Skeletal muscle tissue (tissue), 4 donors: ENCODE data around the gene SEPTIN10. TPM values are rescaled to one million over a fixed set of nuclear protein-coding genes. Genes with fewer than 3 reads are reported as not detected.

Experiments
- H3K27ac ChIP-seq: one replicate; pipeline ENCODE4 v1.7.0; 2013; ENCODE audit warnings: mild to moderate bottlenecking, low read depth, low read length, inconsistent platforms
- H3K27me3 ChIP-seq, 3 donors: one replicate each; pipeline ENCODE4 v1.7.0; 2013; ENCODE audit warnings: low read length in 3 of 3; ENCODE audit not compliant: control insufficient read depth in 3 of 3, insufficient read depth in 3 of 3
- H3K36me3 ChIP-seq, 3 donors: one replicate each; pipeline ENCODE4 v1.7.0; 2013; ENCODE audit warnings: low read length in 3 of 3; ENCODE audit not compliant: control insufficient read depth in 3 of 3, insufficient read depth in 3 of 3
- H3K4me1 ChIP-seq, 3 donors: one replicate each; pipeline ENCODE4 v1.7.0; 2013; ENCODE audit warnings: low read length in 3 of 3, mild to moderate bottlenecking in 3 of 3; ENCODE audit not compliant: control insufficient read depth in 3 of 3, insufficient read depth in 3 of 3
- H3K4me3 ChIP-seq, 3 donors: one replicate each; pipeline ENCODE4 v1.7.0; 2013; ENCODE audit warnings: low read length in 3 of 3
- H3K9ac ChIP-seq, 3 donors: one replicate each; pipeline ENCODE4 v1.7.0; 2013; ENCODE audit warnings: low read length in 3 of 3, mild to moderate bottlenecking in 3 of 3, moderate library complexity in 2 of 3, low read depth in 1 of 3
- H3K9me3 ChIP-seq, 3 donors: one replicate each; pipeline ENCODE4 v1.7.0; 2013; ENCODE audit warnings: low read length in 3 of 3; ENCODE audit not compliant: control insufficient read depth in 3 of 3
- total RNA-seq: library from RNA; depleted of rRNA; stranded (reverse); fragments of >200 nt; gene quantifications from one replicate; pipeline ENCODE4 v1.2.3, GENCODE V29; 2014
- donor health status: Osteomylitis.

Gene SEPTIN10
- total RNA-seq, 1 donor from 2014 or later: 109 TPM

DNA sequence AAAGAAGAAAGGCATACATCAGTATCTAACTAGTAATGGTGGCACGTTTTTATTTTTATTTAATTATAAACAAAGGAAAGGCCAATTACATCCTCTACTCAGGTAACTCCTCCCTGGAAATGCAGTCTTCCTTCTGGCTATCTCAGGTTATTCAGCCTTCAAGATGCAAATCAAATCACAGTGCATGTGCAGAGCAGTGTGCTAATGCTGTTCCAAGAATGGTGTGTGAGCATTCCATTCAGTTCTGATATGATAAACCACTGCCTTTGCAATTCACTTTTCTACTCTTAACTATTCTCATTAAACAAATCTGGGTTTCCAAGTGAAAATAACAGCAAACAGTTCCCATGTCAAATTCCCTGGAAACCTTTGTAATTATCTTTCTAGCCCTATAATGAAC is 38.4 kb downstream of the SEPTIN10 start:
- Histone ChIP-seq H3K36me3 (peaks cover 0 to 3% (median 0%) of the 10 kb centered on the region in 3 donors), H3K27me3 (no peaks in the 10 kb centered on the region)

DNA sequence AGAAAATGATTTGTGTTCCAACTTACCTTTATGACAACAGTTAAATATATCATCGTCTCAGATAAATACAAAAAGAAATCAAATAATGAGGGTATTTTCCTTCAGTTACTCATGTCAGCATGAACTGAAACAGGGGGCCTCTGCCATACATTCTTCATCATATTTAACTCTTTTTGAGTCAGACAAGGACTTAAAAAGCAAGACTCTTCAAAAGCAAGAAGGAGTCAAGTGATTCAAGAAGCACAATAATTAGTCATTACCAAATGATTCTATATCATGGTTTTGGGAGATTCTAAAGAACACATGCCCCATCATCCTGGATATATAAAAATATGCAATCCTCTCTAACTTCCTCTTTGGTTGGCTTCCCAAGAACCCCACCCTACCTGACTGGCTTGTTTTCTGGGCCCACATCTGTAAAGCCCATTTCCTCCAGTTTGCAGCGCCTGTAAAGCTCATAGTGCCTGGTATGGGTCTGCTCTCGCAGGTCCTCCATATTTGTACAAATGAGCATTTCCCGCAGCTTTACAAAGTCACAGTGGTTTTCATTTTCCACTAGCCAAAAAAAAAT is 49.7 kb downstream of the SEPTIN10 start:
- Histone ChIP-seq H3K36me3 (peaks cover 6 to 11% (median 9%) of the 10 kb centered on the region in 3 donors), H3K27me3 (no peaks in the 10 kb centered on the region), H3K9ac (no peak overlapping the region), H3K9me3 (no peaks in the 10 kb centered on the region), H3K4me1 (no peaks in the 10 kb centered on the region), H3K4me3 (no peak overlapping the region), H3K27ac (no peak overlapping the region)

More for the DNA sequence above, 38.4 kb downstream of the SEPTIN10 start:
- Histone ChIP-seq H3K9ac (no peak overlapping the region), H3K9me3 (no peaks in the 10 kb centered on the region), H3K4me3 (no peak overlapping the region), H3K4me1 (no peaks in the 10 kb centered on the region), H3K27ac (no peak overlapping the region)

DNA sequence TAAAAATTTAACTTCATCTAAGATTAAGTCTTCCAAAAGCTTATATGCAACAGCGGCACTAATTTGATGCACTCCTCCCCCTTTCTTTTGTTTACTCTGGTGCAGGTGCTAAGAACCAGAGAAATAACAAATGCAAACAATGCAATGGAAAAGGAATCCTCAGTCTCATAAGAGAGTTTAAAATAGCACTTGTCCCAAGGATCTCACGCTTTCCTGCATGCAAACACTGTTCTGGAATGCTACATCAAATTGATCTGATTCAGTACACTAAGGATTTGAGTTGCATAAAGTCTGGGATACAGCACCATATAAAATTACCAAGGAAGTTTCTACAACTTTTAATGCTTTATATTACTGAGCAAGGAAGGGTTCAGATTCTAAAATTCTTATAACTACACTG is 50.5 kb downstream of the SEPTIN10 start:
- Histone ChIP-seq H3K27ac (no peak overlapping the region), H3K36me3 (peaks cover 6 to 11% (median 9%) of the 10 kb centered on the region in 3 donors), H3K9me3 (no peaks in the 10 kb centered on the region), H3K27me3 (no peaks in the 10 kb centered on the region), H3K9ac (no peak overlapping the region), H3K4me1 (no peaks in the 10 kb centered on the region), H3K4me3 (no peak overlapping the region)

DNA sequence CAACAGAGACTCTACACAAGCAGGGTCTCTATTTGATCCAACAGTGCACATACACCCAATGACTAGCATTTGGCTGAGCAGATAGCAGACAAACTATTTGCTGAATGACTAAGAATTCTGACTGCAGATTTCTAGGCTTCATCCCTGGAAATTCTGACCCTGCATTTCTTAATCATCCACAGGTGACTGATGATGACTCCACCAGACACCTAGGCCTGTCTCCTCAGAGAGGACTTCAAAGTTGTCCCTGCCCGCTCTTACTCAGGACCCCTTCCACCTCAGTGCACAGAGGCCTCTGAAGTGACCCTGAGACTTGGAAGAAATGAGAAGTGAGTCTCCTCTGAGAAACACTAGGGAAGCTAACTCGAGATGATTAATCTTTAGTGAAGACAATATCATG is 51.3 kb downstream of the SEPTIN10 start:
- Histone ChIP-seq H3K9me3 (no peaks in the 10 kb centered on the region), H3K27ac (no peak overlapping the region), H3K9ac (no peak overlapping the region), H3K4me1 (no peaks in the 10 kb centered on the region), H3K27me3 (no peaks in the 10 kb centered on the region), H3K36me3 (peaks cover 6 to 11% (median 9%) of the 10 kb centered on the region in 3 donors), H3K4me3 (no peak overlapping the region)

DNA sequence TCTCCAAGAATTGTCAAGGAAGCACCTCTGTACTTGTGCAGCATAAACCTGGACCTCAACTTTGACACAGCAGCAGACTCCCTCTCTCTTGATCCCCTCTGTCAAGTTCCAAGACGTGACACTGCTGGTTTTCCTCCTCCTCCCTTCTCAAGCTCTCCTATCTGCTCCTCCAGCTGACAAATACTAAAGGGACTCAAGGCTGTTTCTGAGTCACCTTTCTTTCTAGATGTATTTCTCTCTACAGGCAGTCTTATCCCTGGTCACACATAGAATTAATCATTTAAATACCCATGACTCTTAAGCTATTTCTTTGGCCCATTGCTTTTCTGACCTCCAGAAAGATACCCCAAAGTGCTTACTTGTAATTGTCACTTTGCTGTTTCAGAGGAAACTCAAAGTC is 53.5 kb downstream of the SEPTIN10 start:
- H3K9me3 ChIP-seq: no peaks in the 10 kb centered on the region
- no peak overlapping the region for H3K9ac ChIP-seq
- H3K27me3 ChIP-seq: no peaks in the 10 kb centered on the region
- no peak overlapping the region for H3K4me3 ChIP-seq
- H3K36me3 ChIP-seq: peaks cover 0 to 7% (median under 1%) of the 10 kb centered on the region in 3 donors
- H3K27ac ChIP-seq: no peak overlapping the region
- no peaks in the 10 kb centered on the region for H3K4me1 ChIP-seq

DNA sequence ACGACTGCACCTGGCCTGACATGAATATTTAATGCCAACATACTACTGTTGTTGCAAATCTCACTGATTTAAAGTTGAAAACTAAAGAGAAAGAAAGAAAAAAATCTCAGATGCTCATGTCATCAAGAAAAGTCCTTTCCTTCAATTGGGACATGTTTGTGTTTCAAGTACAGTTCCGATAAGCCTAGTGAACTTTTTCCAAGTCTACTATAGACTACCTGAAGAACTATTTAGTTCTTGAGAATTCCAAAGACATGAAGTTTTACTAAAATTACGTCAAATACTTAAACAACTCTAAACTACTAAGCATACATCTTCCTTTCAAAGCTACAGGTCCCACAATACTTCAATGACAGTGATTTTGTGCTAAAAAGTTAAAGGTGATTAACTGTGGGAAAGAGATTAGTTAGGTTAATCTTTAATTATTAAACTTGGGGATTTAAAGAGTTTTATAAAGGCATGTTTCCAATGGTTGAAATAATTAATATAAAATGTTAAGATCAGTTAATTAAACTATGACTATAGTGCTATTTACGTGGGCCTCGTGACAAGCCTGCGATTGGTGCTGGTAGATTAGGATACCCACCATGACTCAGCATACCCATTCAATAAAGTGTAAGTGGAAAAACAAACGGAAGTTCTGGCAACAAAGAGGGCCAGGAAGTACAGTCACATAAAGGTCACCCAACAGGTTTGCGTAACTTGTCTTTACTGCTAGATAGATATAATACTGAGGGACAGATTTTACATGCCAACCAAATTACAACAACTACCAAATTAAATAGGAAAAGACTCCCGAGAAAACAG is 55.5 kb downstream of the SEPTIN10 start:
- no peaks in the 10 kb centered on the region for H3K4me1 ChIP-seq
- no peak overlapping the region for H3K4me3 ChIP-seq
- H3K27ac ChIP-seq: no peak overlapping the region
- H3K9me3 ChIP-seq: no peaks in the 10 kb centered on the region
- peaks cover 0 to 6% (median 0%) of the 10 kb centered on the region in 3 donors for H3K36me3 ChIP-seq
- H3K9ac ChIP-seq: no peak overlapping the region
- H3K27me3 ChIP-seq: no peaks in the 10 kb centered on the region

DNA sequence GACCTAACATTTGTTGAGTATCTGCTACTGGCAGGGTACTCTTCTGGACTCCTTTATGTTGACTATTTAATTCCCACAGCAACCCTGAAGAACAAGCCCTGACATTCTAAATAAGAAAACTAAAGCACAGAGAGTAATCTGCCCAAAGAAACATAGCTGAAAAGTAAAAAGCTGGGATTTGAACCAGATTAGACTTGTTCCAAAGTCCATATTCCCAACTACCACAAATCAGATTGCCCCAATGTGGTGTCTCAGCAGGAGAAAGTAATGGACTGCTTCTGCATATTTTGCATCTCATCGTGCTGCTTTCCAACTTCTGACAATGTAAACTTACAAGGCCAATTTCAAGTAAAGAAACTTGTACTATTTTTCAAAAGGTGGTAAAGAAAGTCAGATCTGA is 56.5 kb downstream of the SEPTIN10 start:
- Histone ChIP-seq H3K4me1 (no peaks in the 10 kb centered on the region), H3K27ac (no peak overlapping the region), H3K9me3 (no peaks in the 10 kb centered on the region), H3K4me3 (no peak overlapping the region), H3K27me3 (no peaks in the 10 kb centered on the region), H3K36me3 (peaks cover 2 to 7% (median 3%) of the 10 kb centered on the region in 3 donors), H3K9ac (no peak overlapping the region)

DNA sequence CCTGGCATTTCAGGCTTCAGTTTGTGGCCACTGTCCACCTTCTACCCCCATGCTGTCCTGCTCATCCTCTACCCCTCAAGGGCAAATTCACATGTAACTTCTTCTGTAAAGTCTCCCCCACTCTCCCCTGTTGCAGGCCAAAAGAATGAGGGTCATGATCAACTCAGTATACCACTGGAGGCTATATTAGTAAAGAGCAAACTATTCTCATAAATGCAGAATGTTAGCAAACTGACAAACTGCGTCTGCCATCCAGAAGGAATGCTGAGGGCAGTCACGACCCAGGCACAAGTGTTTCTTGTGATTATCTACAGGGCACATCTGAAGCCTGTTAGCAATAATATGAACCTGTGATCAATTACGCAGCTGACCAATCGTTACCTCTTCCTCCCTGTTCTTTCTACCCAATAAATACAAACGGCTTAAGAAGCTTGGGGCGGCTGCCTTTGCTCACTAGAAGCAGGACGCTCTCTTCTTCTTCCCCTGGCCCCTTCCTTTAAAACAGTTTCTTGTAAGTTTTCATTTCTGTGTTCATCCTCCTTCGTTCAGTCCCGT is 58.3 kb downstream of the SEPTIN10 start:
- H3K27me3 ChIP-seq: no peaks in the 10 kb centered on the region
- no peaks in the 10 kb centered on the region for H3K4me1 ChIP-seq
- H3K9ac ChIP-seq: no peak overlapping the region
- H3K9me3 ChIP-seq: no peaks in the 10 kb centered on the region
- no peak overlapping the region for H3K4me3 ChIP-seq
- no peak overlapping the region for H3K27ac ChIP-seq
- peaks cover 4 to 10% (median 4%) of the 10 kb centered on the region in 3 donors for H3K36me3 ChIP-seq

DNA sequence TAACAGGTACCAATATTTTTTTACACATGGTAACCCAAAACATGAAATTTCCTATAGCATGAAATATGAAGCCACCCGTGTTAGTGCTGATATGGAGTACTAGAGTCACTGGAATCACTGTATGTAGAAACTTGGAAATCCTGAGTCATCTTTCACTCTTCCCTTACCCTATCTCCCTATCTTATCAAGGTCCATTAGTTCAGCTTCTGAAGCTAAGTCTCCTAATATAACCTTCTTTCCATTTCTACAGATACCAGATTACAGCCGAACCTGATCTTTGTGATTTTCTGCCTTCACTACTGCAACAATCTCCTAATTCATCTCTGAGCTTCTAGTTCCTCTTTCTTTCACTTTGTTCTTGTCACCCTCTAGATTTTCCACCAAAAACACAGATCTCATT is 59.0 kb downstream of the SEPTIN10 start:
- H3K27me3 ChIP-seq: no peaks in the 10 kb centered on the region
- H3K9me3 ChIP-seq: no peaks in the 10 kb centered on the region
- no peak overlapping the region for H3K4me3 ChIP-seq
- no peak overlapping the region for H3K9ac ChIP-seq
- peaks cover 4 to 10% (median 4%) of the 10 kb centered on the region in 3 donors for H3K36me3 ChIP-seq
- H3K27ac ChIP-seq: no peak overlapping the region
- H3K4me1 ChIP-seq: no peaks in the 10 kb centered on the region

DNA sequence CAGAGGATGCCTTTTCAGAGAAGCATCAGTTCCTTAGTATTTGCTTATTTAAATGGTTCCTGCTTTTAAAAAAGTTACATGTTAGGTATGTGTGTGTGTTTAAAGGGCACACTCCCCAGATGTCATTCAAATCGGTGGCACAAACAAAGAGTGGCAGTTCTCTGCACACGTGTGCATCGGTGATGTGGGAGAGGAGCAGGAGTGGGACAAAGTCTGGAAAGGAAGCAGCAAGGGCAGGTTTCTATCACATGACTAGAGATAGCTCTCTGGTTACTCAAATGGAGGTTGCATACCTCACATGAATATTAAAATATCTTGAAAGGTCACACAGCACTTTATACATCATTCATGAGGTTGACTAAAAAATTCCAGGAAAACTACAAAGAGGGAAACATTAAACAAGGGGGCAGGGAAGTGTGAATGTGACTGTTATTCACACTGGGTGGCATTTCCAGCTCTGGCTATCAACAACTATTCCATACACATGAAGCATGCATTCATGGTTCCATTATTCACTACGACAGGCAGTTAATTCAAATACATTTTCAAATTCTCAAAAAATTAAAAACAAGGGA is 64.7 kb downstream of the SEPTIN10 start:
- H3K9me3 ChIP-seq: no peaks in the 10 kb centered on the region
- H3K27ac ChIP-seq: no peak overlapping the region
- peaks cover 0 to 3% (median 0%) of the 10 kb centered on the region in 3 donors for H3K4me1 ChIP-seq
- no peak overlapping the region for H3K9ac ChIP-seq
- H3K4me3 ChIP-seq: no peak overlapping the region
- peaks cover 4 to 11% (median 6%) of the 10 kb centered on the region in 3 donors for H3K36me3 ChIP-seq
- no peaks in the 10 kb centered on the region for H3K27me3 ChIP-seq
